HG03139 (cell line): ENCODE results near the gene HSD17B14.
"Not testable (repeated sequence)": the region's sequence is repeated elsewhere in the genome, so short reads cannot be mapped to it uniquely, and the experiment has no call there.

ENCODE experiments used
- ATAC-seq: cut with Tn5 transposase; IDR thresholded peaks from one replicate; pipeline ENCODE4 v1.9.1; 2021; ENCODE audit not compliant: unreplicated experiment

Gene HSD17B14

GRCh38 chr19:48836089-48837017, at the start of gene HSD17B14:
Gene HSD17B14, minus strand, starts transcription at chr19:48836491. Its CDS starts 80 bp downstream, at chr19:48836411.
- ATAC-seq, result no peak

DNA sequence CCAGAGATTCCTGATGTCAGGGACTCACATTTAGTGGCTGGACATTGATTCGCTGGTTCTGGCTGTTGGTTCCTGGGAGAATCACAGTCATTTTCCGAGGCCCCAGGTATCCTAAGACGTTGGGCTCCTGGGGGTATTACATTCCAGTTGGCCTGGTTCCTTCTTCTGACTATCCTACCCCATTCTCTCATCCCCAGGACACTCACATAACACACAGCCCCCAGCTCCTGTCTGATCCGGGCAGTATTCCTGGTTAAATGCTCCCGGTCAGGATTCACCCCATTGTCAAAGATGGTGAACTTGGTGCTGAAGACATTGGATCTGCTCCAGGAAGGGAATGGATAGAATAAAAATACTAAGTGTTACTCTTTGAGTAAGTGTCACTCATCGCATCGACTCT, 47.4 kb upstream of the HSD17B14 start:
- no peak for ATAC-seq

GRCh38 chr19:48881741-48882657, 45.7 kb upstream of the HSD17B14 start:
- no peak for ATAC-seq

GRCh38 chr19:48879696-48880095, 43.4 kb upstream of the HSD17B14 start:
- ATAC-seq, result not testable (repeated sequence)

DNA sequence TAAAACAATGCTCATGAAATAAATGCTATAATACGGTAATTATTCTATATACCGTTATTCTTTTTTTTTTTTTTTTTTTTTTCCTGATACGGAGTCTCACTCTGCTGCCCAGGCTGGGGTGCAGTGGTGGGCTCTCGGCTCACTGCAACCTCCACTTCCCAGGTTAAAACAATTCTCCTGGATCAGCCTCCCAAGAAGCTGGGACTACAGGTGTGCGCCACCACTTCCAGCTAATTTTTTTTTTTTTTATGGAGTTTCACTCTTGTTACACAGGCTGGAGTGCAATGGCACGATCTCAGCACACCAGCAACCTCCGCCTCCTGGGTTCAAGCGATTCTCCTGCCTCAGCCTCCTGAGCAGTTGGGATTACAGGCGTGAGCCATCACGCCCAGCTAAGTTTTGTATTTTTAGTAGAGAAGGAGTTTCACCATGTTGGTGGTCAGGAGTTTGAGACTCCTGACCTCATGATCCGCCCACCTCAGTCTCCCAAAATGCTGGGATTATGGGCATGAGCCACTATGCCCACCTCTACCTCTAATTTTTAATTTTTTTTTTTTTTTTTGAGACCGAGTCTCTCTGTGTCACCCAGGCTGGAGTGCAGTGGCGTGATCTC, 42.8 kb upstream of the HSD17B14 start:
- no peak for ATAC-seq

GRCh38 chr19:48878196-48879024, 42.1 kb upstream of the HSD17B14 start:
- no peak for ATAC-seq

DNA sequence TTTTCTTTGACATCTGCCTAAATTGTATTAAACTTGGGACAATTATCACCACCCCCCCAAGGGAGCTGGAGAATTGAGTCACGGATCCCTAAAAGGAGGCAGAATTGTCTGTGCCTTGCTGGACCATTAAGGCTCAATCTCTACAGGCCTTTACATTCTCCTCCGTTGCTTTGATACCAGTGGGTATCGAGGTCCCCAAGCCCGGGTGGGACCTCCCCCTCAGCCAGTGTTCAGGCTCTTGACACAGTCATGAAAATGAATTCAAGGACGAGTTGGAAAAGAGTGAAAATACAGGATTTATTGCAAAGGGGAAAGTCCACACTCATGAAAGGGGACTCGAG, 41.5 kb upstream of the HSD17B14 start:
- no peak for ATAC-seq

DNA sequence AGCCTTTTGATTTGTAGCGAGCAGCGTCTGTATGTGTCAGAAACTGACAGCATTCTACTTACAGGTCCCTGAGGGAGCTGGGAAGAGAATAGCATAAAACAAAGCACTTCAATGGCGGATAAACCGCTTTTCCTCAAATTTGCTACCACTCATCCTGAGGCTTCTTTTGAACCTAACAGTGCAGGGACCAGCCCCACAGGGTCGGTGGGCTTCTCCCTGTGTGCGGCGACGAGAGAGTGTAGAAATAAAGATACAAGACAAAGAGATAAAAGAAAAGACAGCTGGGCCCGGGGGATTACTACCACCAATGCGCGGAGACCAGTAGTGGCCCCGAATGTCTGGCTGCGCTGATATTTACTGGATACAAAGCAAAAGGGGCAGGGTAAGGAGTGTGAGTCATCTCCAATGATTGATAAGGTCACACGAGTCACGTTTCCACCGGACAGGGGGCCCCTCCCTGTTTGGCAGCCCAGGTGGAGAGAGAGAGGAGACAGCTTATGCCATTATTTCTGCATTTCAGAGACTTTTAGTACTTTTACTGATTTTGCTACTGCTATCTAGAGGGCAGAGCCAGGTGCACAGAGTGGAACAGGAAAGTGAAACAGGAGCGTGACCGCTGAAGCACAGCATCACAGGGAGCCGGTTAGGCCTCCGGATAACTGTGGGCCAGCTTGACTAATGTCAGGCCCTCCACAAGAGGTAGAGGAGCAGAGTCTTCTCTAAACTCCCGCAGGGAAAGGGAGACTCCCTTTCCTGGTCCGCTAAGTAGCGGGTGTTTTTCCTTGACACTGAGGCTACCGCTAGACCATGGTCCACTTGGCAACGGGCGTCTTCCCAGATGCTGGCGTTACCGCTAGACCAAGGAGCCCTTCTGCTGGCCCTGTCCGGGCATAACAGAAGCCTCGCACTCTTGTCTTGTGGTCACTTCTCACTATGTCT, 40.0 kb upstream of the HSD17B14 start:
- not testable (repeated sequence) for ATAC-seq

DNA sequence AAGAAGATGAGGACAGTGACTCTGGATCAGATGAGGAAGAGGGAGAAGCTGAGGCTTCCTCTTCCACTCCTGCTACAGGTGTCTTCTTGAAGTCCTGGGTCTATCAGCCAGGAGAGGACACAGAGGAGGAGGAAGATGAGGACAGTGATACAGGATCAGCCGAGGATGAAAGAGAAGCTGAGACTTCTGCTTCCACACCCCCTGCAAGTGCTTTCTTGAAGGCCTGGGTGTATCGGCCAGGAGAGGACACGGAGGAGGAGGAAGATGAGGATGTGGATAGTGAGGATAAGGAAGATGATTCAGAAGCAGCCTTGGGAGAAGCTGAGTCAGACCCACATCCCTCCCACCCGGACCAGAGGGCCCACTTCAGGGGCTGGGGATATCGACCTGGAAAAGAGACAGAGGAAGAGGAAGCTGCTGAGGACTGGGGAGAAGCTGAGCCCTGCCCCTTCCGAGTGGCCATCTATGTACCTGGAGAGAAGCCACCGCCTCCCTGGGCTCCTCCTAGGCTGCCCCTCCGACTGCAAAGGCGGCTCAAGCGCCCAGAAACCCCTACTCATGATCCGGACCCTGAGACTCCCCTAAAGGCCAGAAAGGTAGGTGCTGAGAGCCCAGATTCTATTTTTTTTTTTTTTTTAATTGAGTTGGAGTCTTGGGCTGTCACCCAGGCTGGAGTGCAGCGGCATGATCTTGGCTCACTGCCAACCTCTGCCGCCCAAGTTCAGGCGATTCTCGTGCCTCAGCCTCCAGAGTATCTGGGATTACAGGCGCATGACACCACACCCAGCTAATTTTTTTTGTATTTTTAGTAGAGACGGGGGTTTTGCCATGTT, 38.2 kb upstream of the HSD17B14 start:
- no peak for ATAC-seq

- no peak for ATAC-seq
These were observed 37.4 kb upstream of the HSD17B14 start for GRCh38 chr19:48873476-48874302.

GRCh38 chr19:48872884-48873475, 36.7 kb upstream of the HSD17B14 start:
- ATAC-seq, result no peak

- no peak for ATAC-seq
These were observed 36.0 kb upstream of the HSD17B14 start, which contains the start of gene PPP1R15A for GRCh38 chr19:48872182-48872883. Gene PPP1R15A, plus strand, starts transcription at chr19:48872421. Its CDS starts 813 bp downstream, at chr19:48873234.

DNA sequence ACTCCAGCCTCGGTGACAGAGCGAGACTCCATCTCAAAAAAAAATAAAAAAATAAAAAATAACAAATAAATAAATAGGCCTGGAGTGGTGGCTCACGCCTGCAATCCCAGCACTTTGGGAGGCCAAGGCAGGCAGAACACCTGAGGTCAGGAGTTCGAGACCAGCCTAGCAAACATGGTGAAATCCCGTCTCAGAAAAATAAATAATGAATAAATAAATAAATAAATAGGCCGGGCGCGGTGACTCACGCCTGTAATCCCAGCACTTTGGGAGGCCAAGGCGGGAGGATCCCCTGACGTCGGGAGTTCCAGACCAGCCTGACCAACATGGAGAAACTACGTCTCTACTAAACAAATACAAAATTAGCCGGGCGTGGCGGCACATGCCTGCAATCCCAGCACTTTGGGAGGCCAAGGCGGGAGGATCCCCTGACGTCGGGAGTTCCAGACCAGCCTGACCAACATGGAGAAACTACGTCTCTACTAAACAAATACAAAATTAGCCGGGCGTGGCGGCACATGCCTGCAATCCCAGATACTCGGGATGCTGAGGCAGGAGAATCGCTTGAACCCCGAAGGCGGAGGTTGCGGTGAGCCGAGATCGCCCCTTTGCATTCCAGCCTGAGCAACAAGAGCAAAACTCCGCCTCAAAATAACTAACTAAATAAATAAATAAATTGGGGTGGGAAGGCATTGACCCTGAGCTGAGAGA, 35.3 kb upstream of the HSD17B14 start:
- not testable (repeated sequence) for ATAC-seq

DNA sequence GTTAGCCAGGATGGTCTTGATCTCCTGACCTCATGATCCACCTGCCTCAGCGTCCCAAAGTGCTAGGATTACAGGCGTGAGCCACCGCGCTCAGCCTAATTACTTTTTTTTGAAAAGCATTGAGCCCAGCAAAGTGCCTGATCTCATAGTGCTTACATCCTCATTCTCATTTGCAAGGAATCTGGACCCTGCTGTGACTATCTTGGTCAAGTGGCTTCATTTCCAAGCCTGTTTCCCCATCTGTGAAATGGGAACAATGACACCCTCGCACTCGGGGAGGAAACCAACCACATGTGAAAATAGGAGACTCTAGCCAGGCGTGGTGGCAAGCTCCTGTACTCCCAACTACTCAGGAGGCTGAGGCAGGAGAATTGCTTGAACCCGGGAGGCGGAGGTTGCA, 33.8 kb upstream of the HSD17B14 start:
- no peak for ATAC-seq

GRCh38 chr19:48868114-48868886, 32.0 kb upstream of the HSD17B14 start, which contains the start of gene PLEKHA4:
Gene PLEKHA4, minus strand, starts transcription at chr19:48868617. Its CDS starts 997 bp downstream, at chr19:48867620.
- ATAC-seq, result no peak
